ENCODE measurements around the gene SCRN2.

SCRN2 gene

DNA sequence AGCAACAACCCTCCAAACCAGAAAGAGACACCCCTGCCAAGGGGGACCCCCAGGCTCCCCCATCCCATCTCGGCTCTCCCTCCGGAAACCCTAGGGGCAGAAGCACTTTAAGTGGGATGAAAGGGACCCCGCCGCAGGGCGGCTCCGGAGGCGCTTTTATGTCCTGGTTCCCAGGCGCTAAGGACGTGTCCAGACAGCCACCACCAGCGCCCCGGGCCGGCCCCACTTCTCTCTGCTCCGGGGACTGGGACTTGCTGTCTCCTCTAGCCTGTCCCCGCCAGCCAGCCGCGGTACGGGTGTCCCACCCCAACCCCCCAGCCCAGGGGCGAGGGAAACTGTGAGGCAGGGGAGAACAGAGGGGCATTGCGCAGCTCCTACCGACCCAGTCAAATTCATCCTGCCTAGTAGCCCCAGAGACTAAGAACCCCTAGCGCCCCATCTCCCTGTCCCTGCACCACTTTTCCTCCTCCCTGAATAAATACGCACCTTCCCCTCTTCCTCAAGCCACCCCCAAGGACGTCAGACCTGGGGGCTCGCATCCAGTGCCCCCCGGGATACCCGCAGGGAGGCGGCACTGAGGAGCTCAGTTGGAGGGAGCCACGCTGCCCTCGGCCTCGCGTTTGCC lies 5.8 kb upstream of the SCRN2 start:
- no peak for DNase-seq (ENCODE audit: low read depth in 2 of 2)

DNA sequence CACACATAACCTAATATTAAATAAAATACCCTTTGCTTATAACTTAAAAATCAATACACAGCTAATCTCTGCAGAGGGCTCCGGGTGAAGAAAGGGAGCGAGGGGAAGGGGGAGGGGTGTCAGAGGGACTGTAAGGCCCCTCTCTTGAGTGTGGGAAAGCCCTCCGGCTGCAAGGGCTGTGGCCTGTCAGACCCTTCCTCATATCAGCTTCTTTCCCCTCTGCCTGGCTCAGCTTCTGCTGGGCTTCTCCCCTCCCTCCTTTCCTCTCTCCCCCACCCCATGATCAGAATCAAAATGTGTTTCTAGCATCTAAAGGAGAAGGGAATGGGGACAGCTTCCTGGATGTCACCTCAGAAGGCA lies 4.6 kb upstream of the SCRN2 start:
- no peak for DNase-seq (ENCODE audit: low read depth in 2 of 2)

DNA sequence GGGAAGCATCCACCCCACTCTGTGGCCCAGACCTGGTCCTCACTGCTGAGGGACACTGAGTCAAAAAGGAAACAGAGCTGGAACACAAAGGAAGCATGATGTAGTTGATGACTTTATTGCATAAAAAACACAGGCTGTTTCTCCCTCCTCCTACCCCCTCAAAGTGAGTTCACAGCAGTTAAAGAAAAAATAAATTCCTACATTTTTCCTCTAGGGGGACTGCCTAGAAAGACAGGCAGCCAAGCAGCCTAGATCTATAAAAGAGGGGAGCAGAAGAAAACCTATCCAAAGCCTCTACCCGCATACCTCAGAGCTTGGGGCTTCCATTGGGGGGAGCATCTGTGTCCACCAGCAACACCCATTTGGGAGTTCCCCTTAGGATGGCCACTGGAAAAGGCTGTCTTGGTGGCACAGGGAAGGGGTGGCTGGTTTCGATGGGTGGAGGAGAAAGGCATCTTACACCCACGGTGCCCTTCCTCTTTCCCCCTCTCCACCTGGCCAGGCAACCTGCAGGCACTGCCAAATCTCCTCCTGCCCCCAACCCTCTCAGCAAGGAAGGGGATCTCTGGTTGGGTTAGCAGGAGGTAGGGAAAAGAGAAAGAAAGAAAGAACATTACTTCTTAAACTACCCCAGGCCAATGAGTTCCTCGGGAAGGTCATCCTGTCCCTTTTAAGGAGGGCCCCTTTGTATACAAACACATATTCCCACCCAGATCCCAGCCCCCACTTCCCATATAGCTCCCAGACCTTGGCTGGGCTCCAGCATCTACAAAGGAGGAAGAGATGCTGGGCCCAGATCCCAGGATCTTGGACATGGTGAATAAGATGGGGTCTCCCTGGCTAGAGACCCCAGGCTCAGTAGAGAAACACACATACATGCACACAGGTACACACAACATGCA lies 4.0 kb upstream of the SCRN2 start:
- DNase-seq (ENCODE audit: low read depth in 2 of 2) = no peak

DNA sequence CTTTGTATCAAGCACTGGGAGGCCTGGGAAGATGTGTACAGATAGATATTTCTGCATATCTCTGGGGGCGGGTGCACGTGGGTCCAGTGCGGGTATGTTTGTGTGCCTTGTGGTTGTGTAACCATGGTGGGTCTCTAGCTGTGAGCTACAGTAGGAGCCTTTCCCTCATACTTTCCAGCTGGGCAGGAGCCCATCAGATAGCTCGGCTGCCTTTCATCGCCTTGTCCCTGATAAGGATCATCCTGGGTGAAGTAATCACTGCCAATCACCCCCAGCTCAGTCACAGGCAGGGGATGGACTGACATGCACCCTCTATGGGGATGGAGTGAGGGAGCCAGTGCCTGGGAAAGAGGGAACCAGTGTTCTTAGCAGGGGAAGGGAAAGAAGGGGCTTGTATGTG lies 3.2 kb upstream of the SCRN2 start:
- no peak for DNase-seq (ENCODE audit: low read depth in 2 of 2)

DNA sequence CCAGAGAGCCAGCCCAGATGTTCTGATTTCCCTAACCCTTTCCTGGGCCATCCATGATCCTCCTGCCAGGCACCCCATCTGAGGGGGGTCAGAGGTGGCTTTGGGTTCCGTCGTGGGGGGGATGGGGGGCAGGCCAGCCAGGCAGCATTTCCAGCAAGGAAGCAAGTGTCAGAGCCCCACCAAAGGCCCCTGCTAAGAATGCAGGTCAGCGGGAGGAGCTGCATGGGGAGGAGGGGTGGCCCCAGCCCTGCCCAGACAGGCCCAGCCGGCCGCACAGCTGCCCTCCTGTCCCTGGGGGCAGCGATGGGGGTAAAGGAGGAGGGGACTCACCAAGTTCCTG lies 2.3 kb upstream of the SCRN2 start:
- DNase-seq (ENCODE audit: low read depth in 2 of 2) = no peak

DNA sequence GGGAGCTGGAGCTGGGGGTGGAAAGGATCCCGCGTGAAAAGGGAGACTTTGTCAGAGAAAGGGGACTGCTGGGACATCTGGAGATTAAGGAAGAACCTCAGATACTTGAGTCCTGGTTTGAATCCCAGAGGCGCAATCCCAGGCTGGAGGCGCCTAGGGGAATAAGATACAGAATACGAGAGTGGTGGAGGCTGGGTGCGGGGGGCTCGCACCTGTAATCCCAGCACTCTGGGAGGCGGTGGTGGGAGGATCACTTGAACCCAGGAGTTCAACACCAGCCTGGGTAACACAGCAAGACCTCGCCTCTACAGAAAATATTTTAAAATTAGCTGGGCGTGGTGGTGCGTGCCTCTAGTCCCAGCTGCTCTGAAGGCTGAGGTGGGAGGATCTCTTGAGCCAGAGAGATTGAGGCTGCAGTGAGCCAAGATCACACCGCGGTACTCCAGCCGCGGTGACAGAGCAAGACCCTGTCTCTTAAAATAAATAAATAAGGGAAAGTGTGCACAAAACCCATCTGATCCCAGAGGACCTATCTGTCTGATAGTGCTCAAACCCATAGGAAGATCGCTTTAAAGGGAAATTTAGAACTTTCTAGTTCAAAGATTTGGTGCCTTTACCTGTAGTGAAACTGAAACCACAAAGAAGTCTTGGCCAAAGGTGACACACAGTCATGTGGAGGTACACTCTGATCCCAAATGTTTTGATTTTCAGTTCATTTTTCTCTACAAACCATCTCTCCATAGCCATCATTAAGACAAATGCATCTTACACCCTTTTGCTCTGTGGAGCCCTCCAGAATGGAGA lies 617 bp upstream of the SCRN2 start:
- DNase-seq (ENCODE audit: low read depth in 2 of 2) = no peak

DNA sequence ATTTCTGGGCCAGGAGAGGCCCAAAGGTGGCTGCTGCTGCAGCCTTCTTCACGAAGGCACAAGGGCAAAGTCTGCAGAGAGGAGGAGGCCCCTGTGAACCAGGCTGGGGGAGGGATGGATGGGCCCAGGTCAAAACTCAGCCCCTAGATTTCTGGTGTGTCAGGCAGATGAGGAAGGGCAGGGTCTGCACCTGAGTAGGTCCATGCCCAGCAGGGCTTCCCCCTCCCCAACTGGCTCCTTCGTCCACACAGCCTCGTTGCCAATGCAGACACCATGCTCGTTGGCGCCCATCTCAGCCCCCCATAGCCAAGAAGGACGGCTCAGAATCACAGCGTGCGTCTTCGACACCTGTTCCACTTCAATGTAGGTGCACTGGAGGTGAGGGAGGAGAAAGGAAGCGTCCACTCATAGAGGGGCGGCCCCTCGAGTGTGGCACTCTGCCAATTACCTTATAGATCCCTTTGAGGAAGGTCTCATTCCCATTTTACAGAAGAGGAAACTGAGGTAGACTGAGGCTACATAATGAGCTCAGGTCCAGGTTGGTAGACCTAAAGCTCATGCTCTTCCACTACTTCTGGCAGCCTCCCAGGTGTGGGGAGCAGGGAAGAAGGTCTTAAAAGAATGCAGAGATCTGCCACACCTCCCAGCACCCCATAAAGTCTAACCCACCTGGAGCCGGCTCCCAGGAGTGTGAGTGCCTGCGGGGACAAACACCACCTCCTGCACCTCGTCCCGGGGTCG lies 902 bp downstream of the SCRN2 start:
- DNase-seq (ENCODE audit: low read depth in 2 of 2) = no peak

DNA sequence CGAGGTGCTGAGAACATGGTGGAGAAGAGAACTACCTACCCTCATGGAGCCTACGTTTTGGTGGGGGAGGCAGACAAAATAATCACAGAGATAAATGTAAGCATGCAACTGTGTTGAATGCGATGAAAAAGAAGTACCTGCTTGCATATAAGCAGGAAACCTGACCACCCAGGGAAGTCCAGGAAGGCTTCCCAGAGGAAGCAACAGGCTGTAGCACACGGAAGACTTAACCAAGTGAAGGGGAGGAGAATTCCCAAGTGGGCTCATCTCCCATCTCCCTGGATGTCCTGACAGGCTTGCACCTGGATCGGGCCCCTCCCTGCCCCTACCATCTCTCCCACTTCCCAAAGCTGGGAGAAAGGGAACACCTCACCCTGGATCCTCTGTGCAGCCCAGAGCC lies 2.0 kb downstream of the SCRN2 start:
- no peak for DNase-seq (ENCODE audit: low read depth in 2 of 2)

DNA sequence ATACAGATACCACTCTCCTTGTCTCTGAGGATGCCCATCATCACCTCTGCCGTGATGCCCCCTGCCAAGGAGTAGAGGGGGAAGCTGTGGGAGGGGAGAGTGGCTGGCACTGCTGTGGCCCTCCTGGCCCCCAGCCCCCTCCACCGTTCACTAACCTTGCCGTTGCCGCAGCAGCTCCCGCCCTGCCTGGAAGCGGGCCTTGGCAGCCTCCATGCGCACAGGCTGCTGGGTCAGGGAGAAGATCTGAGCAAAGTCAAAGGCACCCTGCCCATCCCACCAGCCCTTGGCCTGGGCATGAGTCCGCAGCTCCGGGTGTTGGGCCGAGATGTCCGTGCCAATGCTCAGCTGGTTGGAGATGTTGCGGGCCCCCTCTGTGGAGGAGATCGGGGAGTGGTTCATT lies 2.4 kb downstream of the SCRN2 start:
- no peak for DNase-seq (ENCODE audit: low read depth in 2 of 2)

DNA sequence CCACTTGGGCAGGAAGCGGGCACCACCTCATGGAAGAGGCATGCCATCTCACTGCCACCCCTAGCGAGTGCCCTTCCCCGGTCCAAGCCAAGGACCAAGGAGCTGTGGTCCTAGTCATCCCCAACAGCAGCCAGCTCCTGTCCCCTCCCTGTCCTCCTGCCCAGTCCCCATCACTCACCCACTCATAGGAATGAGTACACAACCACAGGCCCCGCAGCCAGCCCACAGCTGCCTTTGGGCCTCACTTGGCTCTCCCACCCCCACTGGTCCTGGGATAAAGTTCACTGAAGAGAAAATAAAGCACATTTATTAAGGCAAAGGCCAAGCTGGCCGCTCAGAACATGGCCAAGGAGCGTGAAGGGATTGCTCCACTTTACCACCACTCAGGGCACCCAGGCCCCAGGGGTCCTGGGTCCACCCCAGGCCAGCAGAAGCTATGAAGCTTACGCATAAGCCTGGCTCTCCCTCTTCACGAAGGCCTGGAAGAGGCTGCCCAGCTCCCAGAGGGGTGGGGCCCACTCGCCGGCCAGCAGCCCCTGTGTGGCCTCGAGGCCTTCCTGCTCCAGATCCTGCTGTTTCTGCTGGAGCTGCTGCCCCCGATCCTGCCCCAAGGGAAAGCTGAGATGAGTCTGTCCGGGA lies 3.6 kb downstream of the SCRN2 start:
- DNase-seq (ENCODE audit: low read depth in 2 of 2) = no peak

DNA sequence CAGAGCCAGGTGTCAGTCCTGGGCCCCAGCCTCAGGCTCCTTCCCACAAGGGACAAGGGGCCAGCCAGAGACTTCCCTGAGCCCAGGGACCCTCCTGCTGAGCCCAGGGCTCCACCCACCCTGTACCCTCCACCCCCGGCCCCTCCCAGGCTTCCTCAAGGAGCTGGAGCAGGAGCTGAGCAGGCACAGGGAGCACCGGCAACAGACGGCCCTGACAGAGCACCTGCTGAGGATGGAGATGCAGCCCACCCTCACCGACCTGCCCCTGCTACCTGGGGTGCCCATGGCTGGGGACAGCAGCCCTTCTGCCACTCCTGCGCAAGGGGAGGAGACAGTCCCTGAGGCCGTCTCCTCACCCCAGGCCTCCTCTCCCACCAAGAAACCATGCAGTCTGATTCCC lies 4.5 kb downstream of the SCRN2 start:
- DNase-seq (ENCODE audit: low read depth in 2 of 2) = no peak

DNA sequence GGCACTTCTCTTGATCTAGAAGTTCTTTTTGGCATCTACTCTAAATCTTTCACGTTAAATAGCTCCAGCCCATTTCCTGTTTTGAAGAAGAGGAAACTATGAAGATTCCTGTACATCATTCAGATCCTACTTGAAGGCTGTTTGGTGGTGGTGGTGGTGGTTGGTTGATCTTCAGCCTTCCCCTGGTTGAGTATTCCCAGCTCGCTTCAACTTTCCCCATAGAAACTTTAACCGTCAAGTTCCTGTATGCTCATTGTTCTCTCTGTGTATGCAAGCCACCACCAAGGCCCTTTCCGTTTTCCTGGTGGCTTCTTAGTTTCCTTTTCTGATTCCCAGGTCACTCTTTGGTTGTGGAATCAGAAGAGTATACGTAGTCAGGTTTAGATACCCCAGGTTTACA lies 6.3 kb downstream of the SCRN2 start:
- no peak for DNase-seq (ENCODE audit: low read depth in 2 of 2)

DNA sequence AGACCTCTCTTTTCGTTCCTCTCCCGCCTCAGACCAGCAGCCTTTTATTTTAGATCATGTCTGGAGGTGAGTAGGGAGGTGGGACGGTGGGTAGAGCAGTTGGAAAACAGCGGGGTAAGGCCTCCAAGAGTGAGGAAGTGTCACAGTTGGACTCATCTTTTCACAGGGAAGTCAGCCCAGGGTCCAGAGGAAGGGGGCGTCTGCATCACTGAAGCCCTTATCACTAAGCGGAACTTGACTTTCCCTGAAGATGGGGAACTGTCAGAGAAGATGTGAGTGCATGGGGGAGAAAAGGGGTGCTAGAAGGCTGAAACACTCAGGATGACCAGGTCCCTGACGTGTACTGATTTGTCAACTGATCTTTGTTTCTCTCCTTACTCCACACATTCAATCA lies 9.1 kb downstream of the SCRN2 start:
- no peak for DNase-seq (ENCODE audit: low read depth in 2 of 2)

DNA sequence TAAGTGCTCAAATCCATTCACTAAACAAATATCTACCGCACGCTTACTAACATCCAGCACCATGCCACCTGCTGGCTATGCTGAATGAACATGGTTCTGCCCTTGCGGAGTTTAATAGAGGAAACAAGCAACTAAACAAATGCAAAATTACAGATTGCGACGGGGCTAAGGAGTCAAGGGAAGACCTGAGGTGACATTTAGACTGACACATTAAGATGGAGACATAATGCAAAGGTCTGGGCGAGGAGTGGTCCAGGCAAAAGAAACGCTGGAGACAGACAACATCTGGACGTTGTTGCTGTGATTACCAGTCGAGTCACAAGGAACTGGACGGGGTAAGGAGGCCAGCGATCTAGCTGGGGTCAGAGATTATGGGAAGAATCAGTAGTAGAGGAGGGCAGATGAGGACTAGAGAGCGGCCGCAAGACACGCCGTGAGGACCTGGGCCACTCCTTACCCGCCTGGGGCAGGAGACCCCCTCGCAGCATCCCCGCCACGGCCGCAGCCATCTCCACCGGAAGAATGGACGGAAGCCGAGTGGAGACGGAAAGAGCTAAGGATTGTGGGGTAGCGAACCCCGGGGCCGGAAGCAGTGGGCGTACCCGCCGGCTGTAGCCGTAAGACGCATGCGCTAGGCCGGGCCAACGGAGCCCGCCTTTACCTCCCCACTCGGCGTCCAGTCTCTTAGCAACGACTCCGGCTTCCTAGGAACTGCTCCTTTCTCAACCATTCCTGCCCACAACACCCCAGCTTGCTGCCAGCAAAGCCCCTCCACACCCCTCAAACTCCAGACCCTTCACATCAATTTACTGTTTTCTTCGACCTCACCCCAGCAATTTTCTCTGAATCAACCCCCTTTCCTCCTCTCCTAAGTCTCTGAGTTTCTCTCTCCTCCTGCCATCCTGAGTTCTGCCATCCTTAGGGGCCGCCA lies 9.8 kb downstream of the SCRN2 start, which contains the start of the genes LRRC46 and MRPL10:
Gene LRRC46 (plus strand): TSS at position 668 of the 931 bp plus-strand sequence. CDS start 320 bp downstream, outside the sequence.
Gene MRPL10 (minus strand): TSS at position 539 of the 931 bp plus-strand sequence. CDS start 30 bp downstream, at position 509.
- DNase-seq (ENCODE audit: low read depth in 2 of 2) = peak; percentile 90 to 91

DNA sequence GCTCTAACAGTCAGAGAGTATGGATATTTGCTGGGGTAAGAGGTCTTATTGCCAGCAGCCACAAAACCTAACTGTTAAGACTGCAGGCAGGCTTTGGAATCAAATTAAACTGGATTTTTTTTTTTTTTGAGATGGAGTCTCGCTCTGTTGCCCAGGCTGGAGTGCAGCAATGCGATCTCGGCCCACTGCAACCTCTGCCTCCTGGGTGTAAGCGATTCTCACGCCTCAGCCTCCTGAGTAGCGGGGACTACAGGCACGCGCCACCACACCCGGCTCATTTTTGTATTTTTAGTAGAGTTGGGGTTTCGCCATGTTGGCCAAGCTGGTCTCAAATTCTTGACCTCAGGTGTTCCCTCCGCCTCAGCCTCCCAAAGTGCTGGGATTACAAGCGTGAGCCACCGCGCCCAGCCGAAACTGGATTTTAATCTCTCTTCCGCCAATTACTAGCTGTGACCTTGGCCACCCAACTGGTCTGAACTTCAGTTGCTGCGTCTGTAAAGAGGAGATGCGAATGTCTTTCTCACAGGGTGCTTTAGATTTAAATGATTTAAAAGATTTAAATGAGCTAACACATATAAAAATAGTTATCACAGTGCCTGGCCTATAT lies 10.6 kb downstream of the SCRN2 start:
- no peak for DNase-seq (ENCODE audit: low read depth in 2 of 2)

DNA sequence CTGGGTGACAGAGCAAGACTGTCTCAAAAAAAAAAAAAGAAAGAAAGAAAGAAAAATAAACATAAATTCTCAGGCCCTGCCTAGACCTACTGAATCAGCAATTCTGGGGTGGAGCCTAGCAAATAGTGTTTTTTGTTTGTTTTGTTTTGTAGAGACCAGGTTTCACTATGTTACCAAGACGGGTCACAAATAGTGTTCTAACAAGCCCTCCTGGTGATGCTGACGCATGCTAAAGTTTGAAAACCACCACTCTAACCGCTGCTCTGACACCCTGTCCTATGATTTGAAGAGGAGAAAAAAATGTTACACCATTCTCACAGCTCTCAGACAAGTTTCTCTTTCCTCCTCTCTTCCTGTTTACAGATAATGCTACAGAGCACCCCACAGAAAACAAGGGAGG lies 11.2 kb downstream of the SCRN2 start:
- no peak for DNase-seq (ENCODE audit: low read depth in 2 of 2)

DNA sequence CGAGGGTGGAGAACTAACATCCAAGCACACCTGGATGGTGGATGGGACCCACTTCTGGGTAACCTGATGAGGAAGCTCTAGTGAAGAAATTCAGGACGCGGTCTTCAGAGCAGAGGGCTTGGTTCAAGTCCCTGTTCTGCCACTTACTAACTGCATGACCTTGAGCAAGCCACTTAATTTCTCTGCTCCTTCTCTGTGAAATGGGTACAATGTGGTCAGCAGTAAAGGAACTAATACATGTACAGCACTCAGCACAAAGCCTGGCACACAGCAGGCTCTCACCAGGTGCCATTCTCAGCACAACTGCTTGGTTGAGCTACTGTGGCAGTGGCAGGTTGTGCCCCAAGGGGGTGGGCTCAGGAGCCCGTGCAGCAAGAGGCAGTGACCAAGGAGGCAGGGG lies 17.6 kb downstream of the SCRN2 start:
- DNase-seq (ENCODE audit: low read depth in 2 of 2) = no peak

DNA sequence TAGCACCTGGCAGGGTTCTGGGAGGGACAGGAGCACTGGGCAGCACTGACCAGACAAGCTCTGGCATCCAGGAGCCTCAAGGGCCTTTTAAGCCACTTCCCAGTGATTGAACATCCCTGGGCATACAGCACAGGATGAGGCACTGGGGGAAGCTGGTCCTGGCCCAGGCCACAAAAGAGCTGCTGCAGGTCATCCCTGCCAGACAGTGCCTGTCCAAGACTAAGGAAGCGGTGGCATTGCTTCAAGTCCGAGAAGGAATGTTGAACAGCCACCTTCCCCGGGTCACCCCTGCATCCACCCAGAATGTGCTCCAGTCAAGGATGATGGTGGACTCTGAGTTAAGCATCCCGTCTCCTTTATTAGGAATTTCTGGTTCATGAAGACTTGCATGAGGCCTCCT lies 18.3 kb downstream of the SCRN2 start:
- no peak for DNase-seq (ENCODE audit: low read depth in 2 of 2)

DNA sequence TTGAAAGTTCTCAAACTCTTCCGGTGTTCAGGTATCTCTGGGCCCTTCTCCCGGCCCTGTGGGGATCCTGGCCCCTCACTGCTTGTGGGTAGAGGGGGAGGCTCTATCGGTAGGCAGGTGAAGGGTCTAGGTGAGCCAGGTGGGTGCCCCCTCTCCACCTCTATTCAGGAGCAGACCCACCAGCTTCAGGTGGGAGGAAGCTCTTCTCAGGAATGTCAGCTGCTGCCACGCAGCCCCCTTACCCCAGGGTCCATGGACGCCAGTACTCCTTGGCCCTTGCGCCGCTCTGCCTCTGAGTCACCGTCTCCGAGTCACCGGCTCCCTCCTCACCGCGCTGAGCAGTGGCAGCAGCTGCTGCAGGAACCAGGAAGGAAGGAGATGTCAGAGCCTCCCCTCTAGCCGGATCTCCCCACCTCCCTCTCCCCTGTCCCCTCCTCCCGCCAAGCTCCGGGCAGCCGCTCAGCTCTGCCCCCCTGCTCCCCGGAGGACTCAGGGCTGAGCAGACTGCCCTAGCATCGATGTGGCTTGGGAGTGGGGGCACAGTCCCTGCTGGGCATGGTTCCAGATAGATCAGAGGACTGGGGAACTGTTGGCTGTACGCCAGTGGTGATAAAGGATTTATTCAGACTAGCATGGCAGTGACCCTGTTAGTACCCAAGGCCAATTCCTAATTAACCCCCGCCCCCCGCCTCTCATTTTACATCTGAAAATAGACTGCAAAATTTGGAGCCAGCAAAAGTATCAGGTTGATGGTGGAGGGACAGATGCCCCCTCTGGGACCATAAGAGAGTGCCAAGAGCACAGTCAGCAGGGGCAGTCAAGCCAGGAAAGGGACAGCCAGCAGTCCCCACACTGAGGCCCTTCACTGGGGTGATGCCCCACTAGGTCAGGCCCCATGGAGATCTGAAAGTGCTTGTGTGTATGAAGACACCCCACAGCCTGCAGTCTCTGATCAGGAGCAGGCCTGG lies 19.4 kb downstream of the SCRN2 start, which contains the start of gene OSBPL7:
Gene OSBPL7 (minus strand): TSS at position 371 of the 968 bp plus-strand sequence. CDS start 1,516 bp downstream, outside the sequence.
- DNase-seq (ENCODE audit: low read depth in 2 of 2) = peak; percentile 74 to 75
